ENCODE results near the gene DENR.
A peak's percentile ranks its signal among the peaks of the same experiment; 100 is the strongest.
"Not testable (repeated sequence)": the region's sequence is repeated elsewhere in the genome, so short reads cannot be mapped to it uniquely, and the experiment has no call there.

DENR gene

DNA sequence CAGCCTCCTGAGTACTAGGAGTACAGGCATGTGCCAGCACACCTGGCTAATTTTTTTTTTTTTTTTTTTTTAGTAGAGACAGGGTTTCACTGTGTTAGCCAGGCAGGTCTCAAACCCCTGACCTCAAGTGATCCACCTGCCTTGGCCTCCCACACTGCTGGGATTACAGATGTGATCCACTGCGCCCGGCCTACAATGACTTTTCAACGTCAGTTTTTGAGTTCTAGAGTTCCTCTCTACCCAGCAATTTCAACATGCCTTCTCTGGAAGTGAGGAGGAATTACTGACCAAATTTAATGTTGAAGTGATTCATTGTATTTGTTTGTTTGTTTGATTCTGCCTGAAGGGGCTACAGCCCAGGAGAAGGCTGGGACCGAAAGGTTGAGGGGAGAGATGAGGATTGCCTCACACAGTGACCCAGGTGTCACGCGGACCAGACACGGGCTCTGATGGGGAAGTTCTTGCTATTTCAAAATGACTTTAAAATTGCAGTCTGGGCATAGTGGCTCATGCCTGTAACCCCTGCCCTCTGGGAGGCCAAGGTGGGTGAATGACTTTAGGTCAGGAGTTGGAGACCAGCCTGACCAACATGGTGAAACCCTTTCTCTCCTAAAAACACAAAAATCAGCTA lies 8.6 kb upstream of the DENR start:
- Histone ChIP-seq H3K27ac (ENCODE audit: low read depth, low read length) (no peak overlapping the region), H3K4me1 (ENCODE audit: control insufficient read depth, insufficient read depth, low read length) (no peaks in the 10 kb centered on the region), H3K9me3 (ENCODE audit: control insufficient read depth, insufficient read depth, low read depth, low read length) (no peaks in the 10 kb centered on the region), H3K4me3 (ENCODE audit: low read depth, low read length) (no peak overlapping the region), H3K27me3 (ENCODE audit: control insufficient read depth, insufficient read depth, low read length) (no peaks in the 10 kb centered on the region), H3K9ac (ENCODE audit: low read length) (no peak overlapping the region), H3K36me3 (ENCODE audit: control insufficient read depth, insufficient read depth, low read length) (no peaks in the 10 kb centered on the region)

DNA sequence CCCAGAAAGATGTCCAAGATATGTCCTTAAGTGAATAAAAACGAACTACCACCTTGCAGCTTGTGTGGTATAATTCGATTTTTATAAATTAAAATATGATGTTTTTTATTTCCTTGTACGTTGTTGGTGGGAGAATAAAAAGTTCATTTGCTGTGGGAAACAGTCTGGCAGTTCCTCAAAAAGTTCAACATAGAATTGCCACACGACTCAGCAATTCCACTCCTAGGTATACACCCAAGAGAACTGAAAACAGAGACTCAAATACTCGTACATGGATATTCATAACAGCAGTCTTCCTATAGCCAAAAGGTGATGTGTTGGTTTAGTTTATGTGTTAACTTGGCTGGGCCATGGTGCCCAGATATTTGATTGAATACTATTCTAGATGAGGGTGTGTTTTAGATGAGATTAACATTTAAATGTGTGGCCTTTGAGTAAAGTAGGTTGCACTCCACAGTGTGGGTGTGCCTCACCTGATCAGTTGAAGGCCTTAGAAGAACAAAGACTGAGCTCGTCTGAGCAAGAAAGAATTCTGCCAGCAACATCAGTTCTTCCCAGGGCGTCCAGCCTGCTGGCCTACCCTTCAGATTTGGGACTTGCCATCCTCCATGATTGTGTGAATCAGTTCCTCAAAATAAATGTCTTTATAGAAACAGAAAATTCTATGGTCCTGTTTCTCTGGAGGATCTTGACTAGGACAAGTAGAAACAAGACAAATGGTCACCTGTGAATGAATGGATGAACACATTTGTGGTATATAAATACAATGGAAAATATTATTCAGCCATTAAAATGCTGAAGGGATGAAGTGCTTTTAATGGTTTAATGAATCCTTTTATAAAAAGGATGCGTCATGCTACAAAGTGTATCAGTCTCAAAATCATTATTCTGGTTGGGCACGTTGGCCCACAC lies 5.1 kb upstream of the DENR start:
- Histone ChIP-seq H3K36me3 (ENCODE audit: control insufficient read depth, insufficient read depth, low read length) (no peaks in the 10 kb centered on the region), H3K27ac (ENCODE audit: low read depth, low read length) (no peak overlapping the region), H3K27me3 (ENCODE audit: control insufficient read depth, insufficient read depth, low read length) (no peaks in the 10 kb centered on the region), H3K9me3 (ENCODE audit: control insufficient read depth, insufficient read depth, low read depth, low read length) (no peaks in the 10 kb centered on the region), H3K9ac (ENCODE audit: low read length) (no peak overlapping the region), H3K4me1 (ENCODE audit: control insufficient read depth, insufficient read depth, low read length) (peaks cover 9% of the 10 kb centered on the region; the same call in 1 of the 2 replicates), H3K4me3 (ENCODE audit: low read depth, low read length) (no peak overlapping the region)

DNA sequence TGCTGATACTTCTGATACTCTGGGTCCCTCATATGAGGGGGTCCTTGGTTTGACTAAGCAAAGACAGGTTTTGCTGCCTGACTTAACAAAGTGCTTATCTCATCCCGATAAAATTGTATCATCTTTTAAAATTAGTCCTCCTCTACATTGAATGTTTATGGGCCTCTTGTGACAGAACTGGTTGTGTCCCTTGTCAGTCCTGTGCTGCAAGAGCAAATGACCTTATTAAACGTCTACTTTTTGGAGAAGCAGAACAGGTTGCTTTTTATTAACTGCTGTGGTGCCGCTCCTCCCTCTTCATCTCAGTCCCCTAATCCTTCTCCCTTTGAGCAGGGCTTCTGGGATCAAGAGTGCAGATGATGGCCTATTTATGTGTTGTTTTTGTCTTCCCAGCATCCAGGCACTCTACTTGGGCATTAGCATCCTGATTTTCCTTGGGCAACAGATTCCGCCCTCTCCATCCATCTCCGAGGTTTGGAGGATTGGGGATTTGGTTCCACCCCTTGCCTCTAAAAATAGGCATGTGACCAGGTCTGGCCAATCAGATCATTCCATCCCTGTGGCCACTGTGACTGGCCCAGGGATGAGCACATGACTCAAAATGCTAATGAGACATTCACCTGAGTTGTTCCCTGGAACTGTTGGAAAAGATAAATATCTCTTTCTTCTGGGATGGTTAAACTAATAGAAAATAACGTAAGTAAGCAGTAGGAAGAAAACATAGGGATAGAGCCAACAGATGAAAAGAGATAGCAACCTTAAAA lies 2.9 kb upstream of the DENR start:
- peaks cover 12% of the 10 kb centered on the region for H3K36me3 ChIP-seq (ENCODE audit: control insufficient read depth, insufficient read depth, low read length)
- no peak overlapping the region for H3K4me3 ChIP-seq (ENCODE audit: low read depth, low read length)
- H3K27ac ChIP-seq (ENCODE audit: low read depth, low read length): peak overlapping the region; percentile 39; the same call in 1 of the 2 replicates
- no peaks in the 10 kb centered on the region for H3K27me3 ChIP-seq (ENCODE audit: control insufficient read depth, insufficient read depth, low read length)
- no peak overlapping the region for H3K9ac ChIP-seq (ENCODE audit: low read length)
- peaks cover 15% of the 10 kb centered on the region for H3K4me1 ChIP-seq (ENCODE audit: control insufficient read depth, insufficient read depth, low read length)
- no peaks in the 10 kb centered on the region for H3K9me3 ChIP-seq (ENCODE audit: control insufficient read depth, insufficient read depth, low read depth, low read length)

DNA sequence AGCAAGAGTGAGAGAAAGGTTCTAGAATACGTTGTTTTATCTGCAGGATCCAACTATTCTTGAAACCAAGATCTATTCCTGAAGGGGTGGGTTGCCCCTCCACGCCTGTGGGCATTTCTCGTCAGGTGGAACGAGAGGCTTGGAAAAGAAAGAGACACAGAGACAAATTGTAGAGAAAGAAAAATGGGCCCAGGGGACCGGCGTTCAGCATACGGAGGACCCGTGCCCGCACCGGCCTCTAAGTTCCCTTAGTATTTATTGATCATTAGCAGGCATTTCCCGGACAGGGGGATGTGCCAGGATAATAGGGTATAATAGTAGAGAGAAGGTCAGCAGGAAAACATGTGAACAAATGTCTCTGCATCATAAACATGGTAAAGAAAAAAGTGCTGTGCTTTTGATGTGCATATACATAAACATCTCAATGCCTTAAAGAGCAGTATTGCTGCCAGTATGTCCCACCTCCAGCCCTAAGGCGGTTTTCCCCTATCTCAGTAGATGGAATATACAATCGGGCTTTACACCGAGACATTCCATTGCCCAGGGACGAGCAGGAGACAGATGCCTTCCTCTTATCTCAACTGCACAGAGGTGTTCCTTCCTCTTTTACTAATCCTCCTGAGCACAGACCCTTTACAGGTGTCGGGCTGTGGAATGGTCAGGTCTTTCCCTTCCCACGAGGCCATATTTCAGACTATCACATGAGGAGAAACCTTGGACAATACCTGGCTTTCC lies 1.7 kb upstream of the DENR start:
- Histone ChIP-seq H3K27ac (ENCODE audit: low read depth, low read length) (peak overlapping the region; percentile 81), H3K4me1 (ENCODE audit: control insufficient read depth, insufficient read depth, low read length) (peaks cover 15% of the 10 kb centered on the region), H3K9ac (ENCODE audit: low read length) (peak overlapping the region; percentile 90), H3K36me3 (ENCODE audit: control insufficient read depth, insufficient read depth, low read length) (peaks cover 22% of the 10 kb centered on the region), H3K4me3 (ENCODE audit: low read depth, low read length) (peak overlapping the region; percentile 67)
- not testable (repeated sequence) for H3K27me3 ChIP-seq (ENCODE audit: control insufficient read depth, insufficient read depth, low read length); H3K9me3 ChIP-seq (ENCODE audit: control insufficient read depth, insufficient read depth, low read depth, low read length)

DNA sequence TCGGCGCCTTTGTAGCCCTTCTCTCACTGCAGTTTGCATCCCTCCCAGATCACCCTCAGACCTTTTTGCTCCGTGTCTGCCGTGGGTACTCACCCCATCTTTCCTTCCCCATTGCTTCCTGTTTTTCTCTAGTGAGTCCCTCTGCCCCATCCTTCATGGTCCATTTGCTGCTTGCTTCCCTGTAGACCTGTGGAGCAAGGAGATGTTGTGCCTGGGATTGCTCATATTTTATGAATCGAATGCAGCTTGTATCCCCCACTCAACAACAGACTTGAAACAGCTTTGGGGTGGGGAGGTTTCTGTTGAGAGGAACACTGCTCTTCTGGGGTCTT lies 661 bp downstream of the DENR start:
- peak overlapping the region; percentile 87 for H3K27ac ChIP-seq (ENCODE audit: low read depth, low read length)
- H3K9ac ChIP-seq (ENCODE audit: low read length): peak overlapping the region; percentile 84
- peaks cover 15% of the 10 kb centered on the region for H3K4me1 ChIP-seq (ENCODE audit: control insufficient read depth, insufficient read depth, low read length)
- peak overlapping the region; percentile 67 for H3K4me3 ChIP-seq (ENCODE audit: low read depth, low read length)
- peaks cover 44% of the 10 kb centered on the region for H3K36me3 ChIP-seq (ENCODE audit: control insufficient read depth, insufficient read depth, low read length)
- H3K9me3 ChIP-seq (ENCODE audit: control insufficient read depth, insufficient read depth, low read depth, low read length): no peaks in the 10 kb centered on the region
- H3K27me3 ChIP-seq (ENCODE audit: control insufficient read depth, insufficient read depth, low read length): no peaks in the 10 kb centered on the region

DNA sequence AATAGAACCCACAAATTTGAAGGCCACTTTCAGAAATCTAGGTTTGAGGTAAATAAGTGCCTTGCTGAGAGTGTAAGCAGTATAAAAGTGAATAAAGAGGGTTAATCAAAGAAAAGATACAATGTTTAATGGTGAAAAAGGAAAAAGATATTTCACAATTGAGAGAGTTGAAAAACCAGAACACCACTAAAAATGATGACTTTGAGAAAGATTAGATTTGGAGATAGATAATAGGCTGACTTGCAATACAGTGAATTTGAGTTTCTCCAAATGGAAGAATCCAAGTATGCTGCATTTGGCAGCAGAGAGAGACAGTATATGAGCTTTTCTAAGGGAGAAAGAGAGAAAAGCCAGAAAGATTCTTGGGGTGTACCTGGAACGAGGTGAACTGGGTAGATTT lies 2.2 kb downstream of the DENR start:
- Histone ChIP-seq H3K9me3 (ENCODE audit: control insufficient read depth, insufficient read depth, low read depth, low read length) (no peaks in the 10 kb centered on the region), H3K36me3 (ENCODE audit: control insufficient read depth, insufficient read depth, low read length) (peaks cover 58% of the 10 kb centered on the region), H3K27ac (ENCODE audit: low read depth, low read length) (no peak overlapping the region), H3K4me3 (ENCODE audit: low read depth, low read length) (no peak overlapping the region), H3K9ac (ENCODE audit: low read length) (no peak overlapping the region), H3K27me3 (ENCODE audit: control insufficient read depth, insufficient read depth, low read length) (no peaks in the 10 kb centered on the region), H3K4me1 (ENCODE audit: control insufficient read depth, insufficient read depth, low read length) (peaks cover 12% of the 10 kb centered on the region)

DNA sequence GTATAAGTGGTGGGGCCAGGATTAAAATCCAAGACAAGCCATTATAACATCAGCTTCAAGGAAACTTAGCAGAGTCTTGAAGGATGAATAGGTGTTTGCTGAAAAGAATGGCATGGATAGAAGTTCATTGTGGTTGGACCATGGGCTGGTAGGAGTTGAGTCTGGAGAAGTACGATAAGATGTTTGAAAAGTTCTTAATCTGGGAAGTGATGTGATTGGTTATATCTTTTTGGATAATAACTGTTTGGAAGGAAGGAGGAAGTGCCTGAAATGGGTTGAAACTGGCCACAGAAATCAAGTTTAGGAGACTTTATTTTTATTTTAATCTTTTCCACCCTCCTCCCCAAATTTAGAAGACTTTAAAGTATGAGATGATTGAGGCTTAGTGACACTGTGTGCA lies 4.9 kb downstream of the DENR start:
- Histone ChIP-seq H3K27me3 (ENCODE audit: control insufficient read depth, insufficient read depth, low read length) (no peaks in the 10 kb centered on the region), H3K36me3 (ENCODE audit: control insufficient read depth, insufficient read depth, low read length) (peaks cover 82% of the 10 kb centered on the region)

DNA sequence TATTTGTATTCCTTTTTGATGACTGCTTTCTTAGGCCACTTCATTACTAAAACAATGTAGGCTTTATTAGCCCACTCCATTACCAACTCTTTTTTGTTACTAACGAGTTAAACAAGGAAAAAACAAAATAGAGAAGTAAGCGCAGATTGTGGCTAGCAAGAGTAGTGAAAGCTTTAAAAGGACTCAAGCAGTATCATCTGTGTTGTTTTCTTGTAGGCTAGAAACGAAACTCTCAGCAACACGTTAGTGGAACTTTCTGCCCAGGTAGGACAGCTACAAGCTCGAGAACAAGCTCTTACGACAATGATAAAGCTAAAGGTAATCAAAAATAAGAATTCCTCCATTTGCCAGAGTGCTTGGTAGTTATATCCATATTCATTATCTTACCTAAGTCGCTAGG lies 32.9 kb downstream of the DENR start:
- Histone ChIP-seq H3K27me3 (ENCODE audit: control insufficient read depth, insufficient read depth, low read length) (no peaks in the 10 kb centered on the region), H3K9ac (ENCODE audit: low read length) (no peak overlapping the region)

More for the DNA sequence above, 4.9 kb downstream of the DENR start:
- Histone ChIP-seq H3K9me3 (ENCODE audit: control insufficient read depth, insufficient read depth, low read depth, low read length) (no peaks in the 10 kb centered on the region), H3K9ac (ENCODE audit: low read length) (no peak overlapping the region), H3K4me3 (ENCODE audit: low read depth, low read length) (no peak overlapping the region), H3K27ac (ENCODE audit: low read depth, low read length) (no peak overlapping the region), H3K4me1 (ENCODE audit: control insufficient read depth, insufficient read depth, low read length) (peaks cover 6% of the 10 kb centered on the region; the same call in 1 of the 2 replicates)

DNA sequence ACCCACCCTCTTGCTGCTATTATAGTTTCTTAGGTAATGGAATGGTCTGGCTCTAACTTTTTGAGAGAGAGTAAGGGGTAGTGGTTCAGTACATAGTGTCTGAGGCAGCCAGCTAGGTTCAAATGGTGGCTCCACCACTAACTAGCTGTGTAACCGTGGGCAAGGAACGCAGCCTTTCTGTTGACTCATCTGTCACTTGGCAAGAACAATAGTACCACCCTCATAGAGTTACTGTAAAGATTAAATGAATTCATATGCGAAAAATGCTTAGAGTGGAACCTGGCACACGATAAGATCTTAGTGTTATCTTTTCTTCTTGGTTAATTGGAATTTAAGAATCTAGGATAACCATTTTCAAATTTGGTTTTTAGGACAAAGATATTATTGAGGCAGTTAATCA lies 35.8 kb downstream of the DENR start:
- H3K9me3 ChIP-seq (ENCODE audit: control insufficient read depth, insufficient read depth, low read depth, low read length): no peaks in the 10 kb centered on the region
- no peak overlapping the region for H3K27ac ChIP-seq (ENCODE audit: low read depth, low read length)
- no peak overlapping the region for H3K9ac ChIP-seq (ENCODE audit: low read length)
- no peaks in the 10 kb centered on the region for H3K27me3 ChIP-seq (ENCODE audit: control insufficient read depth, insufficient read depth, low read length)
- H3K36me3 ChIP-seq (ENCODE audit: control insufficient read depth, insufficient read depth, low read length): no peaks in the 10 kb centered on the region
- H3K4me1 ChIP-seq (ENCODE audit: control insufficient read depth, insufficient read depth, low read length): peaks cover 6% of the 10 kb centered on the region; the same call in 1 of the 2 replicates
- H3K4me3 ChIP-seq (ENCODE audit: low read depth, low read length): no peak overlapping the region

More for the DNA sequence above, 32.9 kb downstream of the DENR start:
- H3K9me3 ChIP-seq (ENCODE audit: control insufficient read depth, insufficient read depth, low read depth, low read length): no peaks in the 10 kb centered on the region
- peaks cover 3% of the 10 kb centered on the region; the same call in 1 of the 2 replicates for H3K4me1 ChIP-seq (ENCODE audit: control insufficient read depth, insufficient read depth, low read length)
- no peaks in the 10 kb centered on the region for H3K36me3 ChIP-seq (ENCODE audit: control insufficient read depth, insufficient read depth, low read length)
- no peak overlapping the region for H3K4me3 ChIP-seq (ENCODE audit: low read depth, low read length)
- no peak overlapping the region for H3K27ac ChIP-seq (ENCODE audit: low read depth, low read length)

DNA sequence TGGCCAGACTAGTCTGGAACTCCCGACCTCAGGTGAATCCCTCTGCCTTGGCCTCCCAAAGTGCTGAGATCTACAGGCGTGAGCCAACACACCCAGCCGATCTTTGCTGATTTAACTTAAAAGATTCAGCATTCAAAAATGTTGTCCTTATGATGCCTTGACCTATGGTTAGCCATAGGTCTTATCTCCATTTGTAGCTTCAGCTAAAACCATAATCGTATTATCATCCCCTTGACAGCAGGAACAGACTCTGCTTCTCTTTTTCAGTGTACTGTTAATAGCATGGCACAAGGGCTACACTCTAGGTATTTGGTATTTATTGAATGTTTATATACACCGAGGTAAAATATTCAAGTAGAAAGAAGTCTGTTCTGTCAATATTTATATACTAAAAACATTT lies 37.0 kb downstream of the DENR start:
- Histone ChIP-seq H3K4me1 (ENCODE audit: control insufficient read depth, insufficient read depth, low read length) (peaks cover 6% of the 10 kb centered on the region; the same call in 1 of the 2 replicates), H3K27me3 (ENCODE audit: control insufficient read depth, insufficient read depth, low read length) (no peaks in the 10 kb centered on the region), H3K4me3 (ENCODE audit: low read depth, low read length) (no peak overlapping the region), H3K9me3 (ENCODE audit: control insufficient read depth, insufficient read depth, low read depth, low read length) (no peaks in the 10 kb centered on the region), H3K36me3 (ENCODE audit: control insufficient read depth, insufficient read depth, low read length) (no peaks in the 10 kb centered on the region), H3K27ac (ENCODE audit: low read depth, low read length) (no peak overlapping the region), H3K9ac (ENCODE audit: low read length) (no peak overlapping the region)
